ENCODE measurements around the gene RNF166.

Gene RNF166, protein sequence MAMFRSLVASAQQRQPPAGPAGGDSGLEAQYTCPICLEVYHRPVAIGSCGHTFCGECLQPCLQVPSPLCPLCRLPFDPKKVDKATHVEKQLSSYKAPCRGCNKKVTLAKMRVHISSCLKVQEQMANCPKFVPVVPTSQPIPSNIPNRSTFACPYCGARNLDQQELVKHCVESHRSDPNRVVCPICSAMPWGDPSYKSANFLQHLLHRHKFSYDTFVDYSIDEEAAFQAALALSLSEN

DNA sequence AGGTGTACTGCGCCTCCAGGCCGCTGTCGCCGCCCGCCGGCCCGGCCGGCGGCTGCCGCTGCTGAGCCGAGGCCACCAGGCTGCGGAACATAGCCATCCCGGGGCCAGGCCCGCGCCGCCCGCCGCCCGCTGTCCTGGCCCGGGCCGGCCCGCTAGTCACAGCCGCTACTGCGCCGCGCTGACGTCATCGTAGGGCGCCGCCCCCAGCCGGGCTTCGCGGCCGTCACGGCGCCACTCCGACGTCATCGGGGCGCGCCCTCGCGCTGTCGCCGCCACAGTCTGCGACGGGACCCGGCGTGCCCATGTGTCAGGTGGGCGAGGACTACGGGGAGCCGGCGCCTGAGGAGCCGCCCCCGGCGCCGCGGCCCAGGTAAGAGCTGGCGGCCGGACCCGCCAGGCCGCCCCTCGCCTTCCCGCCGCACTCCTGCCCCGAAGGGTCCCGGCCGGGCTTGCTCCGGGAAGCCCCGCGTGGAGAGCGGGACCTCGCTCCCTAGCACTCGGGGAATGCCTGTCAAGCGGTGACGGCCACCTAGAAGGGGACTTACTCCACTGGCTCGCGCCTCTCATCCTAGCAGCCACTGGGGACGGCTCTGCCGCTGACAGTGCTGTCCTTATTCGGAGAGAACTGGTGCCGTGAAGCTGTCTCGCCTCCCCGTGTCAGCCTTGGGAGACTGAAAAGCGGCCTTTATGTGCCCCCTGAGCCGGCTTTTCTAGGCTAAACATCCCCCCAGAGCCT lies at the start of gene RNF166, which contains the start of gene CTU2:
Gene RNF166 (minus strand): TSS at position 180 of the 736 bp plus-strand sequence. CDS start 83 bp downstream, at position 97.
Gene CTU2 (plus strand): TSS at position 275 of the 736 bp plus-strand sequence. CDS start 28 bp downstream, at position 303.
- DNase-seq: no peak

GRCh38 chr16:88754912-88755744 lies 48.9 kb upstream of the RNF166 start:
- DNase-seq: no peak

DNA sequence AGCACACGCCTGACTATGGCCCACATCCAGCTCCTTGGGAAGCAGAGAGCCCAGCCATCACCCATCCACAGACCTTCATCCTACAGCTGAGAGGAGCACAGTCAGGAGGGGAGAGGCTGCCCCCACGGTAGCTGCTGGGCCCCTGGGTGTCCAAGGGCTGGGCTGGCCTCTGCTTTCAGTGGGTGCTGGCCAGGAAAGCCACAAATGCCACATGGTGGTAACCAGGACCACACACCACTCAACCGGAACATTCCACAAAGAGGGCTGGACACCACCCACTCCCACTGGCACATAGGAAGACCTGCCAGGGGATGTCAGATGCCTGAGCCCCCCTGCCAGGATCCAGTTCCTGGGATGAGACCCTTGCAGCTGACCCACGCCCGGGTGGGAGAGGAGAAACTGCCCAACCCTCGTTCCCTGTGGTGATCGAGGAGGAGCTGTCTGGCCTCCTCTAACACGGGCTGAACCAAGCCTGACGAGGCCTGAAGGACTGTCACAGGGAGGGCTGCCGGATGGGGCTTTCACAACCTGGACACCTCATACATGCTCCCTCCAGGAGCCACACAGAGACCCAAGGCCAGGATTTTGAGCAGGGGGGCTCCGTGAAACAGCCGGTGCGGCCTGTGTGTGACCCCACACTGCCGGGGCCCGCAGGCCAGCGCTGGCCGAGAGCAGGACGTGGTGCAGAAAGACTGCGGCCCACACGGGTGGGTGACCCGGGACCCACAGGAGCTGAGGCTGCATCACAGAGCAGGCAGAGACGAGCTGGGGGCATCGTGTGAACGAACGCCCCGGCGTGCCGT lies 48.1 kb upstream of the RNF166 start:
- DNase-seq: no peak

DNA sequence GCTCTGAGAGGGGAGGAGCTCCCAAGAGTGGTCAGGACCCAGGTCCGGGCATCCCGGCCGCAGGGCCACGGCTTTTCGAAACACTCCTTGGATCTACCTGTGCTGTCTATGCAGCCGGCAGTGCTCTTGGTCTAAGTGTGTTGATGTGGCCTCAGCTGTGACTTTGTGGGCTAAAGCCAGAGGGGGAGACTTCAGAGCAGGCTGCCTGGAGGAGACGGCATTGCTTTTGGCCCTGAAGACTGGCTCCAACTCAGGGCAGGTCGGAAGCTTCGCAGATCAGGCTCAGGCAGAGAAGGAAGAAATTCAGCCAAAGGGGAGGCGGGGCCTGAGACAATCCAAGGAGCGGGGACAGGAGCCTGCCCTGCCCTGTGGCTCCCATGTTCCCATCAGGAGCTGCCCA lies 47.4 kb upstream of the RNF166 start:
- DNase-seq: no peak

- DNase-seq: no peak
Observed at GRCh38 chr16:88753191-88753590, 47.0 kb upstream of the RNF166 start.

- DNase-seq: no peak
Observed at GRCh38 chr16:88752386-88753002, 46.3 kb upstream of the RNF166 start.

DNA sequence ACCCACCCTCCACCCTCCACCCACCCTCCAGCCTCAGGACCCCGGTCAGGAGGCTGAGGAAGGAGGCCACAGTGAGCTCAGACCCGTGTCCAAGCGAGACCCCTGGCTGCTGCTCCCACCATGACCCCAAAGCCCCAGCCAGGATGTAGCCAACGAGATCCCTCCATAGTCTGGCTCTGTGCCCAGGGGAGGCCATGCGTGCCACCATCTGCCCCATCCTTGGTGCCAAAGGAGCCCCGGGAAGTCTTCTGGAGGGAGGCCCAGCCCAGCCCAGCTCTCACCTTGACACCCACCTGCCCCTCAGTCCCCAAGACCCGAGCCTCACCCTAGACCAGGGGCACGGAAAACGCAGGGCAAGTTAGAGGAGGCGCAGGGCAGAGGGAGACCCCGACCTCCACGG lies 44.6 kb upstream of the RNF166 start:
- DNase-seq: no peak

DNA sequence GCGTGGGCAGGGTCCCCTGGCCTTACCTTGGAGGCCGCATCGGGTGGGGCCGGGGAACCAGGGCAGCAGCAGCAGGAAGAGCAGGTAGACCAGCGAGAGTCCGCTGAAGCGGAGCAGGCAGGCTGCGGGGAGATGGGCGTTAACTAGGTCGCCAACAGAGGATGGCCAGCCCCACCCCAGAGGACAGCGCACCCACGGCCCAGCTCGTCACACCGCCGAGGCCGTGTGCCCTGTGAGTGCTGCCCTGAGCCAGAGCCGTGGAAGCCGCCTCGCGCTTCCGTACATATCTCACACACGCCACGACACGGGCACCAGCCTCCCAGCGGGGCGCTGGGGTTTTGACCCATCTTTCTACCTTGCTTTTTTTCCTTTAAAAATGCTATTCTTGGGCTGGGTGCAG lies 43.1 kb upstream of the RNF166 start:
- DNase-seq: no peak

- DNase-seq: no peak
Observed at GRCh38 chr16:88748364-88748763, 42.2 kb upstream of the RNF166 start.

- DNase-seq: no peak
Observed at GRCh38 chr16:88747588-88748301, 41.5 kb upstream of the RNF166 start.

DNA sequence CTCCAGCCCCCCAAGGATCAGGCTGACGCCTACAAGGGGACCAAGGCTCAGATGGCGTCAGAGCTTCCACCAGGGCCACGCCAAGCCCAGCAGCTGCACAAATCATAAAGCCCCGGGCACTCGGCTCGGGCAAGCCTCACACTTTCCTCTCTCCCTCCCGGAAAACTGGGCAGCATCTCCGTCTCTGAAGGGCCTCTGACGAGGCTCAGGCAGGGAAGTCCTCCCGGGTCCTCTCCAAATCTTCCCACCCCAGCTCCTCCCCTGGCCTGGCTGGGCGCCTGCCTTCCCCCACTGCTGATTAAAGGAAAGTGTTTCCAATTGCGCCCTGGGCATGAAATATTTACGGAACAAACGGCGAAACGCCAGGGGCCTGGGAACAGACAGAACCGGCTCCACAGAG lies 40.3 kb upstream of the RNF166 start:
- no peak for DNase-seq

GRCh38 chr16:88744577-88745521 lies 38.6 kb upstream of the RNF166 start:
- no peak for DNase-seq

DNA sequence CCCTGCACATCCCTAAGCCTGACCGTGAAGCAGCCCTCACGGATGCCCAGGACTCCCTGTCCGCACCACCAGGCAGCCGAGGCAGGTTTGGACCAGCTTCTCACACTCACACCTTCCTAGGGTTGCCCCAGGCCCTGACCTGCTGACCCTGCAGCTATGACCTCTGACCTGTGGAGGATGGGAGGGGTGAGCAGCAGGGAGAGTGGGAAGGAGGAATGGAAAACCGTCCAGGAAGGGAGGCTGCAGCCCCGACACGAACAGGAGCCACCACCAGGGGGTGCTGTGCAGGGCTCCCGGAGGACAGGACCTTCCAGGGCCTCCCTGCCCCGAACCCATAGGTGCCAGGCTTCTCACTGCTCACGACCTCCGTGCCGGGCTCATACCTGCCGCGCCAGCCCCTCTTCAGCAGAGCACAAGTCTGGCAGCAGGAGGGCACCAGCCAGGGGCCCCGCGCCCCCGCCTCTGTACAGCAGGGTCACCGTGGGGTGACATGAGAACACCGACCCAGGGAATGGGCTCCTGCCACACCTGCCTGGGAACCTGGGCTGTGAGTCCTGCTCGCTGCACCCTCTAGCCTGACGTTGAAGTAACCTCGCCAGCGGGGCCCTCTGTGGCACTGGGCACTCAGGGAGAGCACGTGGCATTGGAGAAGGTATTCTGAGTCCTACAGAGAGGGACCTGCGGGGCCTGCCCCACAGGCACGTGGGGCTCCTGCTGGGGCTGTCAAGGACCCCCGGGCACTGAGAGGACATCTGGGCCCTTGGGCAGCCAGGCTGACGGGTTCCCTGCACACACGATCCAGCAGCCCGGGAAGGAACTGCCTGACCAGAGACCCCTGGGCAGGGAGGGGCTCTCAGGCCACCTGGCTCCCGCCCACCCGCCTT lies 37.7 kb upstream of the RNF166 start:
- no peak for DNase-seq

- no peak for DNase-seq
Observed at GRCh38 chr16:88742896-88743605, 36.8 kb upstream of the RNF166 start.

GRCh38 chr16:88741368-88741767 lies 35.2 kb upstream of the RNF166 start:
- DNase-seq: no peak

- DNase-seq: no peak
Observed at GRCh38 chr16:88740727-88741055, 34.5 kb upstream of the RNF166 start.

DNA sequence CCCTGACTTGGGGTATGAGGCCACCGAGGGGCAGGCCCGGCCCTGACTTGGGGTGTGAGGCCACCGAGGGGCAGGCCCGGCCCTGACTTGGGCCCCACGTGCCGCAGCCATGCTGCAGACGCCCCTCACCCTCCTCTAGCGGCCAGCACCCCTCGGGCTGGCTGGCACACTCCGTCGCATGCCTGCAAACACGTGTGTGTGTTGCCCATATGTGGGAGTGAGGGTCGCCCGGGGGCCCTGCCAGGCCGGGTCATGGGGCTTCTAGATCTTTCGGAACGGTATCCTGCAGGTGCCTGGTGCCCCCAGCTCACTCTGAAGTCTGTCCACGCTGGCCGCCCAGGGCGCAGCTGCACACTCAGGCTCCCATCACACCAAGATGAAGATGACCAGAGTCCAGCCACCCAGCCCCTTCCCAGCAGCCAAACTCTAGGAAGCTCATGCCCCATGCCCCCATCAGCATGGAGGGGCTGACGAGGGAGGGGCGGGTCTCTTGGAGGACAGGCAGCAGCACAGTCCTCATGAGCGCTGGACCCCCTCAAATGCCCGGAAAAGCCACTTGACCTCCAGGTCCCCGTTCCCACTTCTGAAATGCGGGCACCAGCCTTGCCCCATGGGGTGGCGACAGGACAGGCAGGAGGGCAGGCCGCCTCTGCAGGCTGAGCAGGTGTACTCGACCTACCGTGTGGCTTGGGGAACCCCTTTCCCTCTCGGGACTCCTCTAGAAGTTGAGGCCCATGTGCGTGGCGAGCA lies 33.9 kb upstream of the RNF166 start:
- no peak for DNase-seq

Measured in NCI-H2029 treated with DMSO at 0.1 percent for 48 hours (cell line).